IPS-18a (cell line): ENCODE results near the gene SMTNL2.
"Not testable (repeated sequence)": the region's sequence is repeated elsewhere in the genome, so short reads cannot be mapped to it uniquely, and the experiment has no call there.

Source experiments
- H3K27ac ChIP-seq: one replicate; pipeline ENCODE4 v1.5.1; 2013; ENCODE audit warnings: low read length
- H3K27me3 ChIP-seq: one replicate; pipeline ENCODE4 v1.6.1; 2013; ENCODE audit warnings: mild to moderate bottlenecking, low read length; ENCODE audit not compliant: control insufficient read depth, insufficient read depth
- H3K36me3 ChIP-seq: one replicate; pipeline ENCODE4 v1.6.1; 2013; ENCODE audit warnings: low read depth, low read length; ENCODE audit not compliant: control insufficient read depth
- H3K4me1 ChIP-seq: one replicate; pipeline ENCODE4 v1.6.1; 2013; ENCODE audit warnings: low read depth, low read length; ENCODE audit not compliant: control insufficient read depth
- H3K4me3 ChIP-seq: one replicate; pipeline ENCODE4 v1.5.1; 2013; ENCODE audit warnings: low read length
- H3K9ac ChIP-seq: one replicate; pipeline ENCODE4 v1.6.1; 2013; ENCODE audit warnings: mild to moderate bottlenecking, low read length, moderate library complexity
- H3K9me3 ChIP-seq: one replicate; pipeline ENCODE4 v1.6.1; 2013; ENCODE audit warnings: low read depth, low read length; ENCODE audit not compliant: control insufficient read depth

Gene SMTNL2

GRCh38 chr17:4652997-4653396 lies 68.7 kb downstream of the SMTNL2 start:
- H3K27me3 ChIP-seq = no peaks in the 10 kb centered on the region
- no peak overlapping the region for H3K4me3 ChIP-seq
- H3K4me1 ChIP-seq = no peaks in the 10 kb centered on the region
- H3K27ac ChIP-seq = no peak overlapping the region
- H3K36me3 ChIP-seq = no peaks in the 10 kb centered on the region
- H3K9ac ChIP-seq = no peak overlapping the region
- no peaks in the 10 kb centered on the region for H3K9me3 ChIP-seq

GRCh38 chr17:4655933-4656332 lies 71.6 kb downstream of the SMTNL2 start:
- not testable (repeated sequence) for H3K4me1 ChIP-seq, H3K9me3 ChIP-seq, H3K9ac ChIP-seq, H3K4me3 ChIP-seq, H3K27me3 ChIP-seq, H3K27ac ChIP-seq, H3K36me3 ChIP-seq

DNA sequence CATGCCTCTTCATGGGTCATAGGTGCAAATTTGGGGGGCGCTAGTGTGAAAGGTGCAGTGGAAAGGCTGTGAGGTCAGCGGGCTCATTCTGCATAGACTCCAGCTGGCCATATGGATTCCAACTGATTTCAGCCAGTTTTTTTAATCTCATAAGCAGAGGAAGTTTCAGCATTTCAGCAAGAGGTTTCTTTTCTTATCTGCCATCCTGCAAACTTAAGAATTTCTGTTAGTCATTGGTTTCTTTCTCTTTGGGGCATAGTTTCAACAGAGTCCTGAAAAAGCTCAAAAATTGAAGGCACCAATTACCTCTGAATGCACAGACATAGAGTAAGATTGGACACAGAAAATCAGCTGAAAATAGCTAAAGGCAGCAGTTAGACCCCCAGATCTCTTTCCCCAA lies 73.3 kb downstream of the SMTNL2 start:
- Histone ChIP-seq H3K4me3 (no peak overlapping the region), H3K27me3 (no peaks in the 10 kb centered on the region), H3K27ac (no peak overlapping the region), H3K36me3 (no peaks in the 10 kb centered on the region), H3K9ac (no peak overlapping the region), H3K9me3 (no peaks in the 10 kb centered on the region), H3K4me1 (no peaks in the 10 kb centered on the region)
